WTC11 (cell line): ENCODE data around the gene CNOT8. TPM values are rescaled to one million over a fixed set of nuclear protein-coding genes. Genes with fewer than 3 reads are reported as not detected.
"Not testable (repeated sequence)": the region's sequence is repeated elsewhere in the genome, so short reads cannot be mapped to it uniquely, and the experiment has no call there.

Experiments
- ATAC-seq: fragments of 200-7000 bp; cut with Tn5 transposase; 2 replicates; pipeline ENCODE4 v1.10.0; 2021; ENCODE audit warnings: mild to moderate bottlenecking, moderate library complexity
- CTCF ChIA-PET: fragments of 300-600 bp; sonication (Branson Sonifier 250); formaldehyde crosslinking; loops from one replicate; lab custom pipeline; 2021; ENCODE audit warnings: antibody characterized with exemption; lab: Charles Lee
- POLR2A ChIA-PET: fragments of 350-600 bp; sonication (Branson Sonifier 250); formaldehyde crosslinking; loops from one replicate; lab custom pipeline; 2021; ENCODE audit warnings: antibody characterized with exemption; lab: Charles Lee
- DNase-seq: peaks from one replicate; pipeline ENCODE4 v3.0.0; 2021; ENCODE audit warnings: low spot score
- H3K27ac Mint-ChIP-seq: 2 replicates; pipeline ENCODE4 v1.8.0; 2021; ENCODE audit warnings: mixed read lengths
- H3K27me3 Mint-ChIP-seq: 2 replicates; pipeline ENCODE4 v1.8.0; 2021; ENCODE audit warnings: low read depth, mild to moderate bottlenecking, moderate library complexity, mixed read lengths
- H3K36me3 Mint-ChIP-seq: 2 replicates; pipeline ENCODE4 v1.8.0; 2021; ENCODE audit warnings: mixed read lengths
- H3K4me1 Mint-ChIP-seq: 2 replicates; pipeline ENCODE4 v1.8.0; 2022; ENCODE audit warnings: mixed read lengths
- H3K4me3 Mint-ChIP-seq: 2 replicates; pipeline ENCODE4 v1.8.0; 2021; ENCODE audit warnings: mild to moderate bottlenecking, moderate library complexity, mixed read lengths
- H3K9me3 Mint-ChIP-seq: 2 replicates; pipeline ENCODE4 v1.8.0; 2021; ENCODE audit warnings: mixed read lengths
- AFF4 ChIP-seq: sonication (generic); formaldehyde crosslinking; IDR thresholded peaks from 2 replicates; pipeline ENCODE4 v1.8.1; 2023; ENCODE audit warnings: mild to moderate bottlenecking, missing genetic modification reagents, borderline replicate concordance
- ATF3 ChIP-seq: sonication (generic); formaldehyde crosslinking; conservative IDR thresholded peaks from 2 replicates; pipeline ENCODE4 v1.8.1; 2022; ENCODE audit warnings: mild to moderate bottlenecking, missing genetic modification reagents
- CBFB ChIP-seq: sonication (generic); formaldehyde crosslinking; IDR thresholded peaks from 2 replicates; pipeline ENCODE4 v1.8.1; 2022; ENCODE audit warnings: mild to moderate bottlenecking, low read depth, missing genetic modification reagents
- E2F4 ChIP-seq: sonication (generic); formaldehyde crosslinking; IDR thresholded peaks from 2 replicates; pipeline ENCODE4 v1.8.1; 2022; ENCODE audit warnings: low read depth, mild to moderate bottlenecking, moderate library complexity, missing genetic modification reagents, borderline replicate concordance
- ERG ChIP-seq: fragments of 250-450 bp; sonication (Bioruptor Pico); IDR thresholded peaks from 2 replicates; pipeline ENCODE4 v1.8.0; 2021; ENCODE audit warnings: mild to moderate bottlenecking
- PREB ChIP-seq: sonication (generic); formaldehyde crosslinking; IDR thresholded peaks from 2 replicates; pipeline ENCODE4 v1.8.1; 2022; ENCODE audit warnings: mild to moderate bottlenecking, missing genetic modification reagents, moderate library complexity, borderline replicate concordance
- SOX15 ChIP-seq: fragments of 250-450 bp; sonication (Bioruptor Pico); IDR thresholded peaks from 2 replicates; pipeline ENCODE4 v1.9.0; 2021; ENCODE audit warnings: mild to moderate bottlenecking
- STAT6 ChIP-seq: sonication (generic); formaldehyde crosslinking; conservative IDR thresholded peaks from 2 replicates; pipeline ENCODE4 v1.8.1; 2023; ENCODE audit warnings: mild to moderate bottlenecking, low read depth, missing genetic modification reagents, moderate library complexity
- USF1 ChIP-seq: sonication (generic); formaldehyde crosslinking; IDR thresholded peaks from 2 replicates; pipeline ENCODE4 v1.8.0; 2022; ENCODE audit warnings: mild to moderate bottlenecking, missing genetic modification reagents
- ZNF317 ChIP-seq: sonication (generic); formaldehyde crosslinking; IDR thresholded peaks from 2 replicates; pipeline ENCODE4 v1.8.1; 2023; ENCODE audit warnings: low read depth, mild to moderate bottlenecking, moderate library complexity, missing genetic modification reagents, borderline replicate concordance
- total RNA-seq: library from RNA; stranded (reverse); gene quantifications from 3 replicates; pipeline ENCODE4 v1.2.3, GENCODE V29; 2021

CNOT8 gene
- total RNA-seq, 1 experiment from 2014 or later = 58.6 TPM

GRCh38 chr5:154834053-154834452 lies 24.4 kb upstream of the CNOT8 start:
- CTCF ChIA-PET = interaction anchor here (1.1 kb wide), 1 partner anchor 184 kb away, joined by 3 read pairs; no protein-coding TSS in a partner anchor

GRCh38 chr5:154835701-154836052 lies 22.8 kb upstream of the CNOT8 start:
- H3K9me3 Mint-ChIP-seq, H3K4me1 Mint-ChIP-seq, H3K27me3 Mint-ChIP-seq, POLR2A ChIA-PET, DNase-seq, ATAC-seq, H3K4me3 Mint-ChIP-seq, CTCF ChIA-PET, H3K36me3 Mint-ChIP-seq, H3K27ac Mint-ChIP-seq: not testable (repeated sequence)

More at GRCh38 chr5:154834053-154834452, 24.4 kb upstream of the CNOT8 start:
- Mint-ChIP-seq H3K27ac (no peak overlapping the region), H3K4me1 (no peaks in the 10 kb centered on the region), H3K4me3 (no peak overlapping the region), H3K27me3 (no peaks in the 10 kb centered on the region), H3K9me3 (no peaks in the 10 kb centered on the region)
- POLR2A ChIA-PET = no interaction called here
- DNase-seq (no peak), ATAC-seq (no peak)
- no peak for TF ChIP-seq STAT6 (CRISPR knock-in tag)
- TF ChIP-seq SOX15 (CRISPR knock-in tag) = no peak
- no peak for TF ChIP-seq PREB (CRISPR knock-in tag)
- TF ChIP-seq ZNF317 = no peak
- no peak for TF ChIP-seq CBFB (CRISPR knock-in tag)
- no peak for TF ChIP-seq ATF3 (CRISPR knock-in tag)
- no peak for TF ChIP-seq ERG (CRISPR knock-in tag)
- TF ChIP-seq USF1 (CRISPR knock-in tag) = no peak
- no peak for TF ChIP-seq AFF4
- no peak for TF ChIP-seq E2F4 (CRISPR knock-in tag)
- TF ChIP-seq, all 79 proteins: peak for 0
- peaks cover 21% of the 10 kb centered on the region for H3K36me3 Mint-ChIP-seq
